A549 (cell line): ENCODE results near the gene GSG1L.

Experiments
- CEBPB ChIP-seq, 2 experiments: fragments of >200 bp in 1 of 2; sonication (Bioruptor Twin) in 1 of 2; formaldehyde crosslinking in 1 of 2; IDR thresholded peaks; 2 replicates each; pipeline ENCODE4 v1.6.1; 2012 to 2016
- CHD4 ChIP-seq: fragments of 200-600 bp; sonication (generic); IDR thresholded peaks from 2 replicates; pipeline ENCODE4 v1.6.1; 2016; ENCODE audit warnings: antibody characterized with exemption, mild to moderate bottlenecking, borderline replicate concordance
- EP300 ChIP-seq, 2 experiments: fragments of >200 bp; sonication (Bioruptor Twin); formaldehyde crosslinking; IDR thresholded peaks; 2 replicates in 1 of 2; 3 replicates in 1 of 2; pipeline ENCODE4 v1.6.1; 2016 to 2017
- MAFK ChIP-seq: fragments of 450-650 bp; IDR thresholded peaks from 2 replicates; pipeline ENCODE4 v1.6.1; 2014; ENCODE audit not compliant: partially characterized antibody
- NFE2L2 ChIP-seq: fragments of 150-350 bp; conservative IDR thresholded peaks from 2 replicates; pipeline ENCODE4 v1.6.1; 2014; ENCODE audit warnings: low read length
- POLR2A ChIP-seq: IDR thresholded peaks from 2 replicates; pipeline ENCODE4 v1.6.1; 2012; ENCODE audit warnings: mild to moderate bottlenecking, low read length
- RAD21 ChIP-seq, 2 experiments: fragments of >200 bp in 1 of 2; sonication (Bioruptor Twin) in 1 of 2; formaldehyde crosslinking in 1 of 2; IDR thresholded peaks in 1 of 2; conservative IDR thresholded peaks in 1 of 2; 2 replicates in 1 of 2; 3 replicates in 1 of 2; pipeline ENCODE4 v1.6.1; 2012 to 2018; ENCODE audit warnings: inconsistent platforms in 1 of 2
- RFX5 ChIP-seq: fragments of 450-650 bp; IDR thresholded peaks from 2 replicates; pipeline ENCODE4 v1.7.1; 2014; ENCODE audit warnings: antibody characterized with exemption, mild to moderate bottlenecking, moderate library complexity
- RNF2 ChIP-seq: fragments of 200-600 bp; sonication (generic); IDR thresholded peaks from 2 replicates; pipeline ENCODE4 v1.6.1; 2016; ENCODE audit warnings: low read depth, mild to moderate bottlenecking, antibody characterized with exemption, moderate library complexity, borderline replicate concordance
- ZFP36 ChIP-seq: fragments of 450-650 bp; IDR thresholded peaks from 2 replicates; pipeline ENCODE4 v1.6.1; 2014; ENCODE audit warnings: borderline replicate concordance; ENCODE audit not compliant: partially characterized antibody
- TF ChIP-seq, protein P1 (sequence below): fragments of >200 bp; sonication (Bioruptor Twin); formaldehyde crosslinking; IDR thresholded peaks from 3 replicates; pipeline ENCODE4 v1.5.1; 2016
- TF ChIP-seq, protein P2 (sequence below): fragments of 200-600 bp; sonication (generic); IDR thresholded peaks from 2 replicates; pipeline ENCODE4 v1.6.1; 2016; ENCODE audit warnings: antibody characterized with exemption, mild to moderate bottlenecking, moderate library complexity
- TF ChIP-seq, protein P3 (sequence below): IDR thresholded peaks from 2 replicates; pipeline ENCODE4 v1.6.1; 2012

DNA sequence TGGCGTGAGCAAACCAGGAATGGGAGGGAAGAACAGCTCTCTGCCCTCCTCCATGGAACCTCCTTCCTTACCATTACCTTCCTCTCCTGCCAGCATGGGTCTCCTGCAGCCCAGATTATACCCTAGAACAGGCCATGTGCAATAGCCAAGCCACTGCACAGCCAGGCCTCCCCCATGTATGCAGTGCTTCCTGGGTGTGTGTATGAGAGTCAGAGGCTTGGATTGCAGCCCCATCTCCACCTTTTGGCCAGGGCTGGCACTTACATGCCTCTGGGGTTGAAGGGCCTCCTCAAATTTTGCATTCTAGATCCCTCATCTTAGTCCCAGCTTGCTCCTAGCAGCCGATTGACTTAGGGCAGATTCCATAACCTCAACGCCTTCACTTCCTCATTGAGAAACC, 133.7 kb downstream of the GSG1L start:
- TF ChIP-seq, protein P1, sequence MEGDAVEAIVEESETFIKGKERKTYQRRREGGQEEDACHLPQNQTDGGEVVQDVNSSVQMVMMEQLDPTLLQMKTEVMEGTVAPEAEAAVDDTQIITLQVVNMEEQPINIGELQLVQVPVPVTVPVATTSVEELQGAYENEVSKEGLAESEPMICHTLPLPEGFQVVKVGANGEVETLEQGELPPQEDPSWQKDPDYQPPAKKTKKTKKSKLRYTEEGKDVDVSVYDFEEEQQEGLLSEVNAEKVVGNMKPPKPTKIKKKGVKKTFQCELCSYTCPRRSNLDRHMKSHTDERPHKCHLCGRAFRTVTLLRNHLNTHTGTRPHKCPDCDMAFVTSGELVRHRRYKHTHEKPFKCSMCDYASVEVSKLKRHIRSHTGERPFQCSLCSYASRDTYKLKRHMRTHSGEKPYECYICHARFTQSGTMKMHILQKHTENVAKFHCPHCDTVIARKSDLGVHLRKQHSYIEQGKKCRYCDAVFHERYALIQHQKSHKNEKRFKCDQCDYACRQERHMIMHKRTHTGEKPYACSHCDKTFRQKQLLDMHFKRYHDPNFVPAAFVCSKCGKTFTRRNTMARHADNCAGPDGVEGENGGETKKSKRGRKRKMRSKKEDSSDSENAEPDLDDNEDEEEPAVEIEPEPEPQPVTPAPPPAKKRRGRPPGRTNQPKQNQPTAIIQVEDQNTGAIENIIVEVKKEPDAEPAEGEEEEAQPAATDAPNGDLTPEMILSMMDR = no peak
- TF ChIP-seq NFE2L2 = no peak
- no peak for TF ChIP-seq POLR2A
- TF ChIP-seq EP300 (IDR thresholded peaks at IDR 0.05) = no peak
- TF ChIP-seq RFX5 = no peak
- no peak for TF ChIP-seq RAD21 (conservative IDR thresholded peaks at IDR 0.05 in 1 of 2, IDR thresholded peaks at IDR 0.05 in 1 of 2)
- no peak for TF ChIP-seq MAFK
- TF ChIP-seq CHD4 = no peak
- TF ChIP-seq, protein P2, sequence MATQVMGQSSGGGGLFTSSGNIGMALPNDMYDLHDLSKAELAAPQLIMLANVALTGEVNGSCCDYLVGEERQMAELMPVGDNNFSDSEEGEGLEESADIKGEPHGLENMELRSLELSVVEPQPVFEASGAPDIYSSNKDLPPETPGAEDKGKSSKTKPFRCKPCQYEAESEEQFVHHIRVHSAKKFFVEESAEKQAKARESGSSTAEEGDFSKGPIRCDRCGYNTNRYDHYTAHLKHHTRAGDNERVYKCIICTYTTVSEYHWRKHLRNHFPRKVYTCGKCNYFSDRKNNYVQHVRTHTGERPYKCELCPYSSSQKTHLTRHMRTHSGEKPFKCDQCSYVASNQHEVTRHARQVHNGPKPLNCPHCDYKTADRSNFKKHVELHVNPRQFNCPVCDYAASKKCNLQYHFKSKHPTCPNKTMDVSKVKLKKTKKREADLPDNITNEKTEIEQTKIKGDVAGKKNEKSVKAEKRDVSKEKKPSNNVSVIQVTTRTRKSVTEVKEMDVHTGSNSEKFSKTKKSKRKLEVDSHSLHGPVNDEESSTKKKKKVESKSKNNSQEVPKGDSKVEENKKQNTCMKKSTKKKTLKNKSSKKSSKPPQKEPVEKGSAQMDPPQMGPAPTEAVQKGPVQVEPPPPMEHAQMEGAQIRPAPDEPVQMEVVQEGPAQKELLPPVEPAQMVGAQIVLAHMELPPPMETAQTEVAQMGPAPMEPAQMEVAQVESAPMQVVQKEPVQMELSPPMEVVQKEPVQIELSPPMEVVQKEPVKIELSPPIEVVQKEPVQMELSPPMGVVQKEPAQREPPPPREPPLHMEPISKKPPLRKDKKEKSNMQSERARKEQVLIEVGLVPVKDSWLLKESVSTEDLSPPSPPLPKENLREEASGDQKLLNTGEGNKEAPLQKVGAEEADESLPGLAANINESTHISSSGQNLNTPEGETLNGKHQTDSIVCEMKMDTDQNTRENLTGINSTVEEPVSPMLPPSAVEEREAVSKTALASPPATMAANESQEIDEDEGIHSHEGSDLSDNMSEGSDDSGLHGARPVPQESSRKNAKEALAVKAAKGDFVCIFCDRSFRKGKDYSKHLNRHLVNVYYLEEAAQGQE = no peak
- TF ChIP-seq, protein P3, sequence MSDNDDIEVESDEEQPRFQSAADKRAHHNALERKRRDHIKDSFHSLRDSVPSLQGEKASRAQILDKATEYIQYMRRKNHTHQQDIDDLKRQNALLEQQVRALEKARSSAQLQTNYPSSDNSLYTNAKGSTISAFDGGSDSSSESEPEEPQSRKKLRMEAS = no peak
- no peak for TF ChIP-seq ZFP36
- no peak for TF ChIP-seq CEBPB (IDR thresholded peaks at IDR 0.05)
- TF ChIP-seq RNF2 = no peak
